ENCODE data around the gene TINAGL1.

TINAGL1 gene

DNA sequence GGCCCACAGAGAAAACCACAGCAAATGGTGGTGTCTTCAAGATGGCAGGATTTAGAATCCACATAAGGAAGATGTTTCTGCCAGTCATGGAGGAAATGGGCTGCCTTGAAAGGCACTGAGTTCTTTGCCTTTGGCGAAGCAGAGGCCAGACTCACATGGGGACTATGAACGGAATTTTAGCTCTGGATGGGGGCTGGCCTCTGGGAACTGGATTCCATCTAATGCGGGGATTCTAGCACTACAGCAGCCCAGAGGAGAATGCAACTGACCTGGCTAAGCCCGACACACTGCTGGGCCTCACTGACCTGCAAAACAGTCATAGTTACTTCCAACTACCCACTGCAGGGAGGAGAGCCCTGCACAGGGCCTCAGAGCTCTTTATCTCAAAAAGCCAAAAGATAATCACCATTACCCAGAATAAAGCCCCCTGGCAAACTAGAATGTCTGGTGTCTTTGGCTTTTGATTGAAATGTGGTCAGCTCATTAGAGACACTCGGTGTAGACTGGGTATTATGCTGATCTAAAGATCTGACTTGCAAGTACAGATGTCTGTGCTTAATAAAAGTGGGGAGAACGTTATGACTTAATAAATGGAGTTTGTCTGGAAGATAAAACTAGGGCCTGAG lies 52.7 kb downstream of the TINAGL1 start:
- DNase-seq = no peak

DNA sequence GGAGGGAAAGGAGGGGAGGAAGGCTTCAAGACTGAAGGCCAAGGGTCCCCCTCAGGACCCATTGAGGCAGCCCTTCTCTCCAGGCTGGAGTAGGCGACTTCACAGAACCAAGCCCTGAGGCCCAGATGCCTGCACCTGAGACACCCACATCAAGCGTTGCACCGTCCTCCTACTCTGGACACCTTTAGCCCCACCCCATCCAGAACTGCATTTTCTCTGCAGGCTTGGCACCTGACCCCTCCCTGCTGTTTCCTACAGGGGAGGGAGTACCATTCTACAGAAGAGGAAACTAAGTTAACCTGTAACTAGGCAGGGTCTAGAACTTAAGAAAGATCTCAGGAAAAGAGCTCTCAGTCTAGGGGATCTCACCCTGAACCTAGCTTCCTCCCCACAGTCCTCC lies 56.3 kb downstream of the TINAGL1 start:
- no peak for DNase-seq

DNA sequence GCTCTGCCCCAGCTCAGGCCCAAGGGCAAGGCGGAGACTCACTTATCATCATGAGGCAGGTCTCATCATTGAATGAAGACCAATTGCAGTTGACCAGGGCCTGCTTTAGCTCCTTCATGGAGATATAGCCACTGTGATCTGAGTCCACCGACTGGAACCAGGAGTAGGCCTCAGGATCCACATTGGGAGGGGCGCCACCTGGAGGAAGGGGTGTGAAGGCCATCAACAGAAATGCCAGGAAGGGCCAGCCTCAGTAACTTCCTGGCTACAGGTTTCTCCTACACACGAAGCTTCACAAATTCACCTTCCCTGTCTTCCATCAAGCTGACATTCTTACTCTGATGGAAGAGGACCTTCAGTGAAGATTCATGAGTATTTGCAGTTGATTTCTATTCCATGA lies 56.8 kb downstream of the TINAGL1 start:
- DNase-seq = peak in 1 of 2 experiments; percentile 18

Measured in Kasumi-1 (cell line).